ENCODE measurements around the gene PTPRR.

PTPRR gene

GRCh38 chr12:70670948-70671347, 249.6 kb downstream of the PTPRR start:
- Histone ChIP-seq H3K27ac (no peak overlapping the region), H3K36me3 (no peaks in the 10 kb centered on the region), H3K4me1 (ENCODE audit: control insufficient read depth in 1 of 2, insufficient read depth in 1 of 2, low read depth in 1 of 2, low read length in 1 of 2) (no peaks in the 10 kb centered on the region), H3K27me3 (no peaks in the 10 kb centered on the region), H3K9me3 (no peaks in the 10 kb centered on the region), H3K4me3 (ENCODE audit: low read depth in 1 of 2, low read length in 1 of 2) (no peak overlapping the region)
- no peak for TF ChIP-seq CTCF (IDR thresholded peaks at IDR 0.05)

- Histone ChIP-seq H3K27me3 (no peaks in the 10 kb centered on the region), H3K36me3 (no peaks in the 10 kb centered on the region), H3K9me3 (no peaks in the 10 kb centered on the region), H3K4me1 (ENCODE audit: control insufficient read depth in 1 of 2, insufficient read depth in 1 of 2, low read depth in 1 of 2, low read length in 1 of 2) (no peaks in the 10 kb centered on the region), H3K4me3 (ENCODE audit: low read depth in 1 of 2, low read length in 1 of 2) (no peak overlapping the region), H3K27ac (no peak overlapping the region)
- TF ChIP-seq CTCF (IDR thresholded peaks at IDR 0.05), result no peak
Measured at GRCh38 chr12:70667253-70667652, 253.3 kb downstream of the PTPRR start.

GRCh38 chr12:70666364-70666763, 254.2 kb downstream of the PTPRR start:
- TF ChIP-seq CTCF (IDR thresholded peaks at IDR 0.05), result no peak
- Histone ChIP-seq H3K4me1 (ENCODE audit: control insufficient read depth in 1 of 2, insufficient read depth in 1 of 2, low read depth in 1 of 2, low read length in 1 of 2) (no peaks in the 10 kb centered on the region), H3K9me3 (no peaks in the 10 kb centered on the region), H3K36me3 (no peaks in the 10 kb centered on the region), H3K4me3 (ENCODE audit: low read depth in 1 of 2, low read length in 1 of 2) (no peak overlapping the region), H3K27me3 (no peaks in the 10 kb centered on the region), H3K27ac (no peak overlapping the region)

- H3K27me3 ChIP-seq, result no peaks in the 10 kb centered on the region
- no peak overlapping the region for H3K27ac ChIP-seq
- H3K4me1 ChIP-seq (ENCODE audit: control insufficient read depth in 1 of 2, insufficient read depth in 1 of 2, low read depth in 1 of 2, low read length in 1 of 2), result no peaks in the 10 kb centered on the region
- no peaks in the 10 kb centered on the region for H3K36me3 ChIP-seq
- no peak overlapping the region for H3K4me3 ChIP-seq (ENCODE audit: low read depth in 1 of 2, low read length in 1 of 2)
- no peaks in the 10 kb centered on the region for H3K9me3 ChIP-seq
- no peak for TF ChIP-seq CTCF (IDR thresholded peaks at IDR 0.05)
Measured at GRCh38 chr12:70664465-70664881, 256.1 kb downstream of the PTPRR start.

- no peak for TF ChIP-seq CTCF (IDR thresholded peaks at IDR 0.05)
- H3K36me3 ChIP-seq, result no peaks in the 10 kb centered on the region
- H3K27me3 ChIP-seq, result no peaks in the 10 kb centered on the region
- no peaks in the 10 kb centered on the region for H3K9me3 ChIP-seq
- no peak overlapping the region for H3K4me3 ChIP-seq (ENCODE audit: low read depth in 1 of 2, low read length in 1 of 2)
- no peak overlapping the region for H3K27ac ChIP-seq
- no peaks in the 10 kb centered on the region for H3K4me1 ChIP-seq (ENCODE audit: control insufficient read depth in 1 of 2, insufficient read depth in 1 of 2, low read depth in 1 of 2, low read length in 1 of 2)
Measured at GRCh38 chr12:70663838-70664237, 256.7 kb downstream of the PTPRR start.
